Mesendoderm (in vitro differentiated cells): ENCODE measurements around the gene NR1D1.

Source experiments
- DNase-seq: peaks from one replicate; pipeline ENCODE4 v3.0.0; 2013
- H2AK5ac ChIP-seq: 2 replicates; pipeline ENCODE4 v1.6.1; 2013; ENCODE audit warnings: low read length, inconsistent platforms
- H2BK120ac ChIP-seq: 2 replicates; pipeline ENCODE4 v1.6.1; 2013; ENCODE audit warnings: low read depth, mild to moderate bottlenecking, low read length, moderate library complexity, mixed read lengths
- H2BK15ac ChIP-seq: replicated peaks from 2 replicates; pipeline ENCODE4 v1.6.1; 2013; ENCODE audit warnings: low read depth, mild to moderate bottlenecking, moderate library complexity
- H2BK5ac ChIP-seq: 2 replicates; pipeline ENCODE4 v1.6.1; 2013; ENCODE audit warnings: low read length, inconsistent platforms
- H3K18ac ChIP-seq: 2 replicates; pipeline ENCODE4 v1.6.1; 2013; ENCODE audit warnings: mild to moderate bottlenecking, low read length, mixed read lengths
- H3K23ac ChIP-seq: one replicate; pipeline ENCODE4 v1.6.1; 2013; ENCODE audit warnings: low read length
- H3K27ac ChIP-seq: 2 replicates; pipeline ENCODE4 v1.5.1; 2013; ENCODE audit warnings: low read depth, mild to moderate bottlenecking, inconsistent platforms, low read length, moderate library complexity
- H3K27me3 ChIP-seq: 2 replicates; pipeline ENCODE4 v1.6.1; 2013; ENCODE audit warnings: low read length, control low read depth, mild to moderate bottlenecking, inconsistent platforms; ENCODE audit not compliant: insufficient read depth, poor library complexity
- H3K36me3 ChIP-seq: 2 replicates; pipeline ENCODE4 v1.6.1; 2013; ENCODE audit warnings: low read length, inconsistent platforms; ENCODE audit not compliant: control insufficient read depth, insufficient read depth
- H3K4ac ChIP-seq: one replicate; pipeline ENCODE4 v1.6.1; 2013; ENCODE audit warnings: low read depth, mild to moderate bottlenecking, low read length, moderate library complexity
- H3K4me1 ChIP-seq: 2 replicates; pipeline ENCODE4 v1.6.1; 2013; ENCODE audit warnings: low read depth, low read length, inconsistent platforms; ENCODE audit not compliant: control insufficient read depth
- H3K4me2 ChIP-seq: 2 replicates; pipeline ENCODE4 v1.6.1; 2013; ENCODE audit warnings: low read length
- H3K4me3 ChIP-seq: 2 replicates; pipeline ENCODE4 v1.5.1; 2013; ENCODE audit warnings: mild to moderate bottlenecking, low read length
- H3K56ac ChIP-seq: one replicate; pipeline ENCODE4 v1.6.1; 2013; ENCODE audit warnings: low read length
- H3K79me1 ChIP-seq: 2 replicates; pipeline ENCODE4 v1.6.1; 2013; ENCODE audit warnings: low read length, inconsistent platforms
- H3K79me2 ChIP-seq: 2 replicates; pipeline ENCODE4 v1.6.1; 2013; ENCODE audit warnings: mild to moderate bottlenecking, low read length; ENCODE audit not compliant: control insufficient read depth, insufficient read depth
- H3K9ac ChIP-seq: 2 replicates; pipeline ENCODE4 v1.6.1; 2013; ENCODE audit warnings: low read length, inconsistent platforms
- H4K5ac ChIP-seq: one replicate; pipeline ENCODE4 v1.6.1; 2013; ENCODE audit warnings: low read length
- H4K8ac ChIP-seq: one replicate; pipeline ENCODE4 v1.6.1; 2013; ENCODE audit warnings: low read depth, mild to moderate bottlenecking, control low read depth, low read length, moderate library complexity
- WGBS: extraction: QIAGEN DNeasy Blood & Tissue Kit; methylation state at CpG from one replicate; pipeline ENCODE4 v1.1.7; 2013; ENCODE audit warnings: low lambda C conversion rate, missing lambda C conversion rate; ENCODE audit not compliant: insufficient coverage; ENCODE audit errors: extremely low coverage; 5-methylcytosine and 5-hydroxymethylcytosine counted together

The NR1D1 gene

GRCh38 chr17:40099619-40100418 lies 570 bp downstream of the NR1D1 start:
- H3K4me2 ChIP-seq, result peak overlapping the region; percentile 63
- H3K4me3 ChIP-seq, result peak overlapping the region; percentile 22
- H3K79me2 ChIP-seq, result no peaks in the 10 kb centered on the region
- H3K23ac ChIP-seq, result no peak overlapping the region
- peak overlapping the region; percentile 89 for H3K56ac ChIP-seq
- H2BK120ac ChIP-seq, result no peak overlapping the region
- no peak overlapping the region for H2BK5ac ChIP-seq
- H3K18ac ChIP-seq, result no peak overlapping the region
- no peak overlapping the region for H2BK15ac ChIP-seq
- no peak overlapping the region for H2AK5ac ChIP-seq
- H3K9ac ChIP-seq, result peak overlapping the region; percentile 65
- no peaks in the 10 kb centered on the region for H3K27me3 ChIP-seq
- no CpG with 5 or more reads among the region's 31 CpGs for WGBS
- H3K4ac ChIP-seq, result no peak overlapping the region
- H4K5ac ChIP-seq, result no peak overlapping the region
- no peaks in the 10 kb centered on the region for H3K36me3 ChIP-seq
- H4K8ac ChIP-seq, result no peak overlapping the region
- H3K27ac ChIP-seq, result no peak overlapping the region
- H3K4me1 ChIP-seq, result peaks cover 14% of the 10 kb centered on the region
- no peak for DNase-seq
- H3K79me1 ChIP-seq, result no peaks in the 10 kb centered on the region

GRCh38 chr17:40098846-40099618 lies 1.4 kb downstream of the NR1D1 start:
- Histone ChIP-seq H3K4me3 (no peak overlapping the region), H4K8ac (no peak overlapping the region), H3K23ac (no peak overlapping the region), H3K9ac (peak overlapping the region; percentile 36), H3K18ac (peak overlapping the region; percentile 22), H4K5ac (peak overlapping the region; percentile 63), H3K56ac (peak overlapping the region; percentile 76), H3K27ac (no peak overlapping the region), H3K36me3 (no peaks in the 10 kb centered on the region), H2BK5ac (peak overlapping the region; percentile 58), H3K4me1 (peaks cover 14% of the 10 kb centered on the region), H3K4me2 (peak overlapping the region; percentile 63), H3K4ac (peak overlapping the region; percentile 29), H3K79me1 (no peaks in the 10 kb centered on the region), H2BK120ac (no peak overlapping the region), H3K27me3 (no peaks in the 10 kb centered on the region), H2AK5ac (peak overlapping the region; percentile 40), H2BK15ac (no peak overlapping the region), H3K79me2 (no peaks in the 10 kb centered on the region)
- DNase-seq, result peak; percentile 99
- 100% methylated on average over 1 of the region's 52 CpGs for WGBS

- Histone ChIP-seq H4K5ac (peak overlapping the region; percentile 63), H2BK15ac (no peak overlapping the region), H3K4ac (peak overlapping the region; percentile 29), H3K4me3 (no peak overlapping the region), H3K23ac (no peak overlapping the region), H3K79me1 (no peaks in the 10 kb centered on the region), H3K36me3 (no peaks in the 10 kb centered on the region), H3K4me2 (peak overlapping the region; percentile 38), H3K9ac (peak overlapping the region; percentile 36), H2BK5ac (peak overlapping the region; percentile 58), H3K4me1 (peaks cover 14% of the 10 kb centered on the region), H3K18ac (peak overlapping the region; percentile 22), H2BK120ac (peak overlapping the region; percentile 5), H3K27ac (no peak overlapping the region), H4K8ac (no peak overlapping the region), H3K27me3 (no peaks in the 10 kb centered on the region), H3K79me2 (no peaks in the 10 kb centered on the region), H3K56ac (peak overlapping the region; percentile 76), H2AK5ac (peak overlapping the region; percentile 53)
- DNase-seq, result no peak
- WGBS, result no CpG with 5 or more reads among the region's 9 CpGs
Measured at GRCh38 chr17:40097931-40098845, 2.2 kb downstream of the NR1D1 start.

- Histone ChIP-seq H2BK120ac (no peak overlapping the region), H3K79me2 (no peaks in the 10 kb centered on the region), H3K4me2 (no peak overlapping the region), H3K27ac (no peak overlapping the region), H3K4me3 (no peak overlapping the region), H3K36me3 (no peaks in the 10 kb centered on the region), H3K4me1 (peaks cover 14% of the 10 kb centered on the region), H2AK5ac (no peak overlapping the region), H3K18ac (no peak overlapping the region), H2BK5ac (no peak overlapping the region), H3K79me1 (no peaks in the 10 kb centered on the region), H3K9ac (no peak overlapping the region), H4K8ac (no peak overlapping the region), H3K56ac (no peak overlapping the region), H3K4ac (no peak overlapping the region), H4K5ac (no peak overlapping the region), H2BK15ac (no peak overlapping the region), H3K23ac (no peak overlapping the region), H3K27me3 (no peaks in the 10 kb centered on the region)
- DNase-seq, result no peak
- WGBS, result no CpG with 5 or more reads among the region's 10 CpGs
Measured at GRCh38 chr17:40097087-40097486, 3.3 kb downstream of the NR1D1 start.

GRCh38 chr17:40095944-40096791 lies 4.2 kb downstream of the NR1D1 start:
- peaks cover 15% of the 10 kb centered on the region for H3K4me1 ChIP-seq
- no CpG with 5 or more reads among the region's 23 CpGs for WGBS

More at GRCh38 chr17:40095944-40096791, 4.2 kb downstream of the NR1D1 start:
- no peak overlapping the region for H3K4me3 ChIP-seq
- H3K79me2 ChIP-seq, result no peaks in the 10 kb centered on the region
- H4K5ac ChIP-seq, result no peak overlapping the region
- H3K27me3 ChIP-seq, result no peaks in the 10 kb centered on the region
- no peak overlapping the region for H4K8ac ChIP-seq
- no peak overlapping the region for H3K23ac ChIP-seq
- no peak overlapping the region for H3K9ac ChIP-seq
- H2BK120ac ChIP-seq, result no peak overlapping the region
- no peak for DNase-seq
- H3K79me1 ChIP-seq, result no peaks in the 10 kb centered on the region
- H3K4me2 ChIP-seq, result no peak overlapping the region
- H2BK15ac ChIP-seq, result no peak overlapping the region
- no peak overlapping the region for H3K56ac ChIP-seq
- H3K36me3 ChIP-seq, result no peaks in the 10 kb centered on the region
- H3K27ac ChIP-seq, result no peak overlapping the region
- H3K4ac ChIP-seq, result no peak overlapping the region
- H3K18ac ChIP-seq, result no peak overlapping the region
- H2AK5ac ChIP-seq, result no peak overlapping the region
- H2BK5ac ChIP-seq, result no peak overlapping the region
